ENCODE data around the gene ACOX3. TPM values are rescaled to one million over a fixed set of nuclear protein-coding genes. Genes with fewer than 3 reads are reported as not detected.
A peak's percentile ranks its signal among the peaks of the same experiment; 100 is the strongest.

Gene ACOX3
- total RNA-seq, 4 donors from 2014 or later = 42.3 to 86.2 (median 50.3) TPM

GRCh38 chr4:8403976-8404375 is 36.5 kb downstream of the ACOX3 start:
- no peaks in the 10 kb centered on the region for H3K9me3 ChIP-seq
- no peaks in the 10 kb centered on the region for H3K27me3 ChIP-seq
- intact Hi-C loops (cut with DNase I) = loop anchor here (5.0 kb wide), 1 partner anchor 162 kb away; no protein-coding TSS in a partner anchor
- H3K27ac ChIP-seq = peak overlapping the region in 1 of 4 donors; percentile 76
- peaks cover 5 to 96% (median 7%) of the 10 kb centered on the region in 3 donors for H3K36me3 ChIP-seq
- DNase-seq = no peak
- WGBS, 2 donors = 68 to 72% methylated on average over 3 to 10 of the region's 13 CpGs
- TF ChIP-seq CTCF (IDR thresholded peaks at IDR 0.05) (no peak), POLR2A (IDR thresholded peaks at IDR 0.05) (no peak)
- no peak overlapping the region for H3K4me3 ChIP-seq
- H3K4me1 ChIP-seq = peaks cover 12 to 37% (median 20%) of the 10 kb centered on the region in 3 donors

- peaks cover 6 to 96% (median 6%) of the 10 kb centered on the region in 3 donors for H3K36me3 ChIP-seq
- intact Hi-C loops (cut with DNase I) = loop anchor here (5.0 kb wide), 1 partner anchor 161 kb away; no protein-coding TSS in a partner anchor
These were observed 37.3 kb downstream of the ACOX3 start for GRCh38 chr4:8403173-8403753.

GRCh38 chr4:8402640-8403039 is 37.9 kb downstream of the ACOX3 start:
- 42 to 70% methylated on average over 5 to 9 of the region's 14 CpGs for WGBS, 2 donors
- Histone ChIP-seq H3K4me1 (peaks cover 12 to 32% (median 20%) of the 10 kb centered on the region in 3 donors), H3K9me3 (no peaks in the 10 kb centered on the region), H3K36me3 (peaks cover 4 to 96% (median 6%) of the 10 kb centered on the region in 3 donors), H3K27ac (peak overlapping the region; percentile 19 to 76 (median 72)), H3K27me3 (no peaks in the 10 kb centered on the region), H3K4me3 (no peak overlapping the region)
- intact Hi-C loops (cut with DNase I) = loop anchor here (5.0 kb wide), 1 partner anchor 160 kb away; no protein-coding TSS in a partner anchor
- DNase-seq = no peak
- TF ChIP-seq POLR2A (IDR thresholded peaks at IDR 0.05) (no peak), CTCF (IDR thresholded peaks at IDR 0.05) (no peak)

More at GRCh38 chr4:8403173-8403753, 37.3 kb downstream of the ACOX3 start:
- no peaks in the 10 kb centered on the region for H3K27me3 ChIP-seq
- no peaks in the 10 kb centered on the region for H3K9me3 ChIP-seq
- peak overlapping the region; percentile 19 to 76 (median 72) for H3K27ac ChIP-seq
- H3K4me1 ChIP-seq = peaks cover 12 to 32% (median 20%) of the 10 kb centered on the region in 3 donors
- DNase-seq = no peak
- WGBS, 2 donors = 4 to 73% methylated on average over 2 to 7 of the region's 12 CpGs
- TF ChIP-seq CTCF (IDR thresholded peaks at IDR 0.05) (peak; percentile 76 to 93 (median 92)), POLR2A (IDR thresholded peaks at IDR 0.05) (no peak)
- H3K4me3 ChIP-seq = no peak overlapping the region

GRCh38 chr4:8402181-8402597 is 38.3 kb downstream of the ACOX3 start:
- no peak for DNase-seq
- no peaks in the 10 kb centered on the region for H3K27me3 ChIP-seq
- intact Hi-C loops (cut with DNase I) = loop anchor here (5.0 kb wide), 1 partner anchor 160 kb away; no protein-coding TSS in a partner anchor
- H3K36me3 ChIP-seq = peaks cover 4 to 96% (median 6%) of the 10 kb centered on the region in 3 donors
- 35 to 50% methylated on average over 4 to 9 of the region's 11 CpGs for WGBS, 2 donors
- no peak overlapping the region for H3K4me3 ChIP-seq
- no peaks in the 10 kb centered on the region for H3K9me3 ChIP-seq
- peak overlapping the region; percentile 40 to 76 (median 72) for H3K27ac ChIP-seq
- TF ChIP-seq POLR2A (IDR thresholded peaks at IDR 0.05) (no peak), CTCF (IDR thresholded peaks at IDR 0.05) (no peak)
- H3K4me1 ChIP-seq = peaks cover 12 to 32% (median 20%) of the 10 kb centered on the region in 3 donors

- peaks cover 4 to 96% (median 6%) of the 10 kb centered on the region in 3 donors for H3K36me3 ChIP-seq
- WGBS, 2 donors = 92 to 98% methylated on average over 4 to 6 of the region's 10 CpGs
- no peak overlapping the region for H3K4me3 ChIP-seq
- peaks cover 12 to 32% (median 20%) of the 10 kb centered on the region in 3 donors for H3K4me1 ChIP-seq
- no peaks in the 10 kb centered on the region for H3K9me3 ChIP-seq
- intact Hi-C loops (cut with DNase I) = loop anchor here (5.0 kb wide), 1 partner anchor 159 kb away; no protein-coding TSS in a partner anchor
- H3K27ac ChIP-seq = peak overlapping the region; percentile 40 to 76 (median 72)
- no peak for TF ChIP-seq POLR2A (IDR thresholded peaks at IDR 0.05)
- no peak for TF ChIP-seq CTCF (IDR thresholded peaks at IDR 0.05)
- no peak for DNase-seq
- no peaks in the 10 kb centered on the region for H3K27me3 ChIP-seq
These were observed 38.9 kb downstream of the ACOX3 start for GRCh38 chr4:8401665-8402064.
